Measurements from ENCODE around the gene EIF1B.

The EIF1B gene

GRCh38 chr3:40341671-40342070 is 32.2 kb downstream of the EIF1B start:
- DNase-seq (ENCODE audit: low read depth), result no peak

- DNase-seq (ENCODE audit: low read depth), result no peak
Measured at GRCh38 chr3:40350529-40350928, 41.0 kb downstream of the EIF1B start.

GRCh38 chr3:40355410-40355809 is 45.9 kb downstream of the EIF1B start:
- no peak for DNase-seq (ENCODE audit: low read depth)

- DNase-seq (ENCODE audit: low read depth), result no peak
Measured at GRCh38 chr3:40358454-40358853, 48.9 kb downstream of the EIF1B start.
